ENCODE results near the gene ANKRD23.

ANKRD23 gene

GRCh38 chr2:96877042-96877451, 33.2 kb upstream of the ANKRD23 start:
- no peak for DNase-seq

- no peak for DNase-seq
These were observed 32.6 kb upstream of the ANKRD23 start for GRCh38 chr2:96876269-96877041.

DNA sequence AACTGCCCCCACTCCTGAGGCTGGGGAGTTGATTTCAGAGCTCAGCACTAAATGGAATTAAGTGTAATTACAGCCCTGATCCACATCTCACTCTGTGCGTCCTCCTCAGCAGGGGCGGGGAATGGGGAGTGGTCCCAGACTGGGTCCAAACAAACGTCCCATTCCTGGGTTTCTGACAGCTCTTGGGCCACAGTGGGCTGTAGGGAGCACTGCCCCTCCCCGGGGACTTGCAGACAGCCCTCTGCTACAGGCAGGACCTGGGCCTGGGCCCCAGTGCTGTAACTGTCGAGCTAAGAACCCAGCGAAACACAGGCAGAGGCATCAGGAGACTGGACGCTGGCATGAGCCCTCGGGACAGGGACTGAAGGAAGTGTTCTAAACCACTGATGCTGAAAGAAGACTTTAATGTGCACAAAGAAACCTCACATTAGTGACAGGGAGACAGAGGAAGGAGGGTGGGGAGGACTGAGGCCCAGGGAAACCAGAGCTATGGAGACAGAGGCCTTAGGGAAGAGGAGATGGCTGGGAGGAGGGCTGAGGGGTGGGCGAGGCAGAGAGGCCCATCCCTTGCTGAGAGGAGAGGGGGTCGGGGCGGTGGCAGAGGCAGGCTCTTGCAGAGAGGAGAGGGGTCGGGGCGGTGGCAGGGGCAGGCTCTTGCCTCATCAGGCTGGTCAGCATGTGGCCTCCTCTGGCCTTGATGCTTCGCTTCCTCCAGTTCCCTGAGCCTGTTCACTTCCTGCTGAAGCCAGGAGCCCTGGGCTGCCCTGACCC, 31.9 kb upstream of the ANKRD23 start:
- peak; percentile 81 for DNase-seq

- DNase-seq: peak; percentile 42
These were observed 30.5 kb upstream of the ANKRD23 start for GRCh38 chr2:96874198-96874831.

GRCh38 chr2:96873651-96874096, 29.9 kb upstream of the ANKRD23 start:
- DNase-seq: no peak

DNA sequence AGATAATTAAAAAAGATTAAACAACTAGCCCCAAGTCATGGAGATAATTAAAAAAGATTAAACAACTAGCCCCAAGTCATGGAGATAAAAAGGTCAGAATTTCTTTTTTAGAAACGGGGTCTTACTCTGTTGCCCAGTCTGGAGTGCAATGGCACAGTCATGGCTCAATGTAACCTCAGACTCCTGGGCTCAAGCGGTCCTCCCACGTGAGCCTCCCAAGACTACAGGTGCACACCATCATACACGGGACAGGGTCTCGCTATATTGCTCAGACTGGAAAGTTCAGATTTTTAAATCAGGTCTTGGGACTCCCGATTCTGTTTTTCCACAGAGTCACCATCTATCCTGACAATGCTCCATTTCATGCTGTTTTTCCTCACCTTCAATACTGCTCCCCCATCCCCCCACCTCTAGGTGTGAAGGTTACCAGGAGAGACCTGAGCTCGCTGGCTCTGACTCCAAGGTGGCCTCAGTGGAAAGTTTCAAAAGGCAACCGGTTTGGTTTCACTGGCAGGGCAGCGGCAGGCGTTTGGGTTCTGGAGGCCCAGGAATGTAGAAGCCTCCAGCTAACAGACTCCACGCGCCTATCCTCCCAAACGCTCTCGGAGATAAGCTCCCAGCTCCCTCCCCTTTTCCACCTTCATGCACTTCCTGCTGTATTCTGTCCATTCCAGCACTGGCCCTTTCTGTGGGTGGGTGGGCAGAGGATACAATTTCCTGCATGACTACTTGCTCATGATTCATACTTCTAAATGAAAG, 28.9 kb upstream of the ANKRD23 start:
- no peak for DNase-seq

DNA sequence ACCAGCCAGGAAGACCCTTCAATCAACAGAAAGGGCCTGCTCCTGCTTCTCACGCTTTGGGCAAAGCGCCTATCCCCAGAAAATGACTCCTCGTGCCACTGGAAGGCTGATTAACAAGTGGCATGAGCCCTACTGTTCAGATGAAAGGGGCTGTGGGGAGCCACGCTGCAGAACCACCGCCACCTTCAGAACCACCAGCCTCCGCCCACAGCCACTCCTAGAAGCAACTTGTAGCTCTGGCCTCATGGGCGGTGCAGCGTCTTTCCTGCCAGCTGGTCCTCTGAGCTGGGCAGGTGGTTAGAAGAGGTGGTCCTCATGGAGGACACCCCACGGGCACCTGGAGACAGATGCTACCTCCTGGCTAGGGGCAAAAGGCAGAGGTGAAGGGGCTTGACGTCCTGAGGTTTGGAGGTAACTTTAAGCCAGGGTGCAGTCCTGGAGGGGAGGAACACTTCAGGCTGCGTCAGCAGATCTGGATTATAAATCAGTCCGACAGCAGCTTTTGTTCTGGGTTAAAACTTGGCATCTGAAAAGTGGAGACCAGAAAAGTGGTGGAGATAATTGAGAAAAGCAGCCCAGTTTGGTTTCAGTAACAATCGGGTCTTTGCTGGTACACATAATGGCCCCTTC, 26.9 kb upstream of the ANKRD23 start:
- DNase-seq: peak; percentile 79

DNA sequence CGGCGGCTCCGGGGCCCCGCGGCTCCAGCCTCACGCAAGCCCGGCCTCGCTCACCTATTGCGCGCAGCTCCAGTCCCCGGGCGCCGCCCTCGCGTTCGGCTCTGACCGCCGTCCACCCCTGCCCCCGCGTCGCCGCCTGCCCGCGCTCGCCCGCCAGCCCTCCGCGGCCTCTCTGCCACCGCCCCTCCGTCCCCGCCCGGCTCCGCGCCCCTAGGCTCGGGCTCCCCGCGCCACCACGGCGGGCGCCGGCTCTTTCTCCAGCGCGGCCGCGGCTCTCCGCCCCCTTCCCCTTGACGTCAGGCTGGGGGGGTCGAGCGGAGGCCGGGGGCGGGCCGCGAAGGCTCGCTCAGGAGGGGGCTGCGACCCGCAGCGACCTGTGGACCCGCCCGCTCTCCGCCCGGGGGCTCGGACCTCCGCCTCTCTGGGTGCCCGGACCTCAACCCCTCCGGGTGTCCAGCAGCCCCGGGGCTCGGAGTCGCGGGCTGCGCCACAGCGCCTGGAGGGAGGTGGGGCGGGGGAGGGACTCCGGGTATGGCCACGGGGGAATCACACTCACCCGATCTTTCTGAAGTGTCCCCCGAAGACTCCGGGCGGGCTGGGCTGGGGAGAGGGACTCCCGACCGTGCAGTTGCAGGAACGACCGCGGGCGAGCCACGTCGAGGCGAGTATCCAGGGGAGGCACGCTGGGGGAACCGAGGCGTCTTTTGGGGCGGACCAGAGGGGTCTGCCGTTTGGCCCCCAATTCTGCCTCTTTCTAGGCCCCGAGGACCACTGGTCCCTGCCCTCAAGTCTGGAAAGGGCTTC, 26.2 kb upstream of the ANKRD23 start, which contains the start of gene SEMA4C:
TSS of gene SEMA4C (minus strand) at position 259 of the 804 bp plus-strand sequence. CDS start 2,194 bp downstream, outside the sequence.
- DNase-seq: peak; percentile 69

DNA sequence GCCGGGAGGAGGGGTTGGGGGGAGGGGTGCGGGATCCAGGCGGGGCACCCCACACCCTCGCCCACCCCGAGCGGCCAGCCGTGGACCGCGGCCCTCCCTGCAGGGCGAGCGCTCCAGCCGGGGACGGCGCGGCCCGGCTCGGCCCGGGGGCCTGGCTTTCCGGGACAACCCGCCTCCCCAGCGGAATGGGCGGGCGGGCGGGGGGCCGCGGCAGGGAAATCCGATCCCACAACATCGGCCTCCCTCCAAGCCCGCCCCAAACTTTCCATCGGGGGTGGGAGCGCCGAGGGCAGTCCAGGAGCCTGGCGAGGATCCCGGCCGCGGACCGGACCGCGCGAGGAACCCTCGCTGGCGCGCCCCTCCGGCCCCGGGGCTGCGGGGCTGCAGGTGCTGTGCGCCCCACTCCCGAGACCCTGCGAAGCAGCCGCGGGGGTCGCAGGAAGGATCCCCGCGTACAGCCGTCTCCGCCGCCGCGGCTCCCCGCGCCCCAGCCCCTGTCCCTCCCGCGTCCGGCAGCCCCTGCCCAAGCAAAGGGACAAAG, 25.5 kb upstream of the ANKRD23 start:
- no peak for DNase-seq

GRCh38 chr2:96868555-96869280, 24.9 kb upstream of the ANKRD23 start:
- peak; percentile 88 for DNase-seq

DNA sequence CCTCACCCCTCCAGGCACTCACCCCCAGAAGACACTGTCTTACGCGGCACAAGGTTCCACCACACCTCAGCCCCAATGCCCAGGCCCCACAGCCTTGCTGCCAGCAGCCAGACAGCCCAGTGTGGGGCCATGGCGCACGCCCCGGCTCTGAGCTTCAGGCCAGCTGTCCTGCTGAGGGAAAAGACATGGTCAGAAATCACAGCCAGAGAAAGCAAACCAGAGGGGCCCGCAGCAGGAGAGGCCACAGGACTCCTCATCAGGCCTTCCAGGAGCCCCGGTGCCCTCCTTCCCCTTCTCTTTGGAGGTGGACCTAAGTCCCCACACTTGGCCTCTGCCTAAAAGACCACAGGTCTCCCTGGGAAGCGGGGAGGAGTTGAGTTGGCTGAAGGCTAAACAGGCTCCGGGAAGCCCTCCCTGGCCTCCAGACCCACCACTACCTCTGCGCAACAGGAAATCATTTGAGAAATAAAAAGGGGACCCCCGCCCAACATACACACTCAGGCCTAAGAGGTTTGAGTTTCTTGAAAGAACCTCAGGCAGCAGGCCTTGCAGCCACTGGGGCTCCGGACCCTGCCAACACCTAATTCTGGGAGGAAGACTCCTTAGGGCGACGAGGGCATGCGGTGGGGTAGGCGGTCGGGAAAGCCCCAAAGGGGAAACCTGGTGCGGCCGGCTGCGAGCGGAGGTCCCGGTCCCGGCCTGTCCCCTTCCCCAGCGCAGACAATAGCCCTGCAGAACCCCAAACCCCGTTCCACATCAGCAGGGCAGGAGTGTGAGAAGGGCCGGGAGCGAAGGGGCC, 24.1 kb upstream of the ANKRD23 start:
- peak; percentile 81 for DNase-seq

GRCh38 chr2:96866986-96867755, 23.4 kb upstream of the ANKRD23 start:
- no peak for DNase-seq

DNA sequence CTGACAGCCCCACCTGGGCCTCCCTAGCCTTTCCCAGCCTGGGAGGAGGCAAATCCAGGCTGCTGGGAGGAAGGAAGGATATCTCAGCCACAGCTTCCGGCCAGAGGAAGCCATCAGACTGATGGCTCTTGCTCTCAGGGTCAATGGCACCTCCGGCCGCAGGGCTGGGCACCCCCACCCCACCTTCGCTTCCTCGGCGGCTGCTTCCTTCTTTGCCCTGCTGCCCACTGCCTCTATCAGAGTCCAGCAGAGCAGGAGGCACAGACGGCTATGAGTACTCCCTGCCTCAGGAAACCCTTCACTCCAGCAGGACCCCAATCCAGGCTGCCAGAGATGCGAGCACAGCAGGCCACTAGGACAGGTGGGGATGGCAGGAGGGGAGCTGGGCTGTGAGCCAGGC, 22.8 kb upstream of the ANKRD23 start:
- DNase-seq: no peak

- no peak for DNase-seq
These were observed 22.3 kb upstream of the ANKRD23 start for GRCh38 chr2:96866149-96866548.

GRCh38 chr2:96865654-96866053, 21.8 kb upstream of the ANKRD23 start:
- DNase-seq: no peak

DNA sequence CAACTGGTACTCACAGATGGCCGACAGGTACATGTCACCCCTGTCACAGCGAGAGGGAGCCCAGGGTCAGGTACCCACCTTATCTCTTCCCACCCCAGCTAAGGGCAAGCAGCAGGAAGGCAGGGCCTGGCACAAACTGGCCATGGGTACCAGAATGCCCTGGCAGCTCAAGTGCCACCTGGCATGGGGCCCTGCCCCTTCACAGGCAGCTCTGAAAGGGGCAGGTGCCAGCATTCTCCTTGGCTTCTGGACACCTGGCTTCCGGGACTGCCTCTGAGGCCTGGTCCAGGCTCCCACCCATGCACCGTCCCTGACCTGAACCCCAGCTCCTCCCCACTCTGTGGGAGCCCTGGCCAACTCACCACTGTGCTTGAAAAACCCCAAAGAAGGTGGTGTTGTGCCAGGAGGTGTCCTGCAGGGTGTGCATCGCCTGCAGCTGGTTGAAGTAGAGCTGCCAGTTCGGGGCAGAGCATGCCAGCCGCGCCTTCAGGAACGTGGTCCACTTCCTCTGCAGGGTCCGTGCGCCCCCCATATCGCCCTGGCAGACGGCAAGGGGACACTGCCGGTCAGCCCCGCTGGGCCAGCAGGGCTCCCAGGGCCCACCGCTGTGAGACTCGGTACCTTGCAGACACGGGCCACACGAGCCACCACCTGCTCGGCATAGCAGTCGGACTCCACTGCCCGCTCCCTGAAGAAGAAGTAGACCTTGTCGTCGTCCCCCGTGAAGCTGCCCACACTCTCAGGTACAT, 20.7 kb upstream of the ANKRD23 start:
- DNase-seq: no peak

DNA sequence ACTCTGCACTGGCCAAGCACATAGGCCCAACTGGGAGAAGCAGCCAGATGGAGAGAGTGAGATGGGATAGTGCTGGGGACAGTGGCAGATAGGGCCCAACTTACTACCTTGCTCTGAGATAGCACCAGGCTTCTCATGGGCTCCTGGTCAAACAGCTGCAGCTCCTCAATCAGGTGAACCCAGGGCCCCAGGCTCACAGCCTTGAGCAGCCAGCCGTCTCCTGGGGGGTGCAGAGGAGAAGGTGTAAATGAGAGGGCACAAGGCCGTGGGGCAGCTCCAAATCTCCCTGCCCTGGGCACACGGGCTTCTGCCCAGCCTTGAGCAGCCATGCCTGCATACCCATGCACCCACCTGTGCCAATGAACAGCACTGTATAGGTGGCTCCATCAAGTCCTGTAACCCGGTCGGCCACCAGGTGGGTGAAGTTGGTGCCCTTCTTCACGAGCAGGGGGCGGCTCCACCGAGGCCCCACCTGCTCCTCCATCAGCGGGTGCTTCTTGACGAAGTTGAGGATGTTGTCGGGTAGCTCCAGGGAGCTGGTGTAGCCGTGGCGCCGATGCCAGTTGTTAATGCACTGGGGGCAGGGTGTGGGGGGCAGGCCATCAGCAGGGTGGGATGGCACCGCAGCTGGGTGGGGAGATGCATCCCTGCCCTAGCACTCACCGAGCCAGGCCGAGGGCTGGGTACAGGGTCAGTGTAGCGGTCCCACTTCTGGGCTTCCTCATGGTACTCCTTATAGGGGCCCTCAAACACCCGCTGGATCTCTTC, 19.9 kb upstream of the ANKRD23 start:
- DNase-seq: no peak

Data from retina (tissue), 1 donor.